Tibial nerve (tissue), 4 donors: ENCODE results near the gene ADSS1. TPM values are rescaled to one million over a fixed set of nuclear protein-coding genes. Genes with fewer than 3 reads are reported as not detected.

Experiments used
- DNase-seq, 2 donors: peaks; one replicate each; pipeline ENCODE4 v3.0.0-alpha.2; 2019; ENCODE audit warnings: low spot score in 2 of 2
- H3K27ac ChIP-seq, 4 donors: fragments of 200-600 bp; sonication (generic) in 3 of 4; one replicate each; pipeline ENCODE4 v1.5.1; 2017 to 2019; ENCODE audit warnings: mild to moderate bottlenecking in 1 of 4
- H3K27me3 ChIP-seq, 2 donors: fragments of 200-600 bp; sonication (generic) in 1 of 2; one replicate each; pipeline versions ENCODE4 v1.5.1 to v1.6.0; 2017 to 2019
- H3K36me3 ChIP-seq, 3 donors: fragments of 200-600 bp; sonication (generic); one replicate each; pipeline ENCODE4 v1.5.1; 2018 to 2019
- H3K4me1 ChIP-seq, 4 donors: fragments of 200-600 bp; sonication (generic) in 3 of 4; one replicate each; pipeline ENCODE4 v1.5.1; 2017 to 2019
- H3K4me3 ChIP-seq, 4 donors: fragments of 200-600 bp; sonication (generic) in 3 of 4; one replicate each; pipeline ENCODE4 v1.5.1; 2017 to 2019; ENCODE audit warnings: mild to moderate bottlenecking in 1 of 4, moderate library complexity in 1 of 4
- H3K9me3 ChIP-seq, 4 donors: fragments of 200-600 bp; sonication (generic) in 3 of 4; one replicate each; pipeline ENCODE4 v1.5.1; 2017 to 2019
- EP300 ChIP-seq, 2 donors: sonication (generic); formaldehyde crosslinking; IDR thresholded peaks; one replicate each; pipeline ENCODE4 v1.6.1; 2017; ENCODE audit warnings: antibody characterized with exemption in 2 of 2, mild to moderate bottlenecking in 1 of 2
- POLR2A ChIP-seq, 2 donors: fragments of 450-650 bp; IDR thresholded peaks; one replicate each; pipeline ENCODE4 v1.6.1; 2017; ENCODE audit warnings: antibody characterized with exemption in 2 of 2, mild to moderate bottlenecking in 2 of 2, moderate library complexity in 2 of 2
- WGBS, 2 donors: methylation state at CpG; one replicate each; pipeline ENCODE4 v1.1.5; 2018; 5-methylcytosine and 5-hydroxymethylcytosine counted together
- total RNA-seq, 4 donors: library from RNA; depleted of rRNA; stranded (reverse); fragments of >200 nt; gene quantifications; one replicate each; pipeline ENCODE4 v1.1.0, GENCODE V29; 2016
- TF ChIP-seq, protein P1 (sequence below), 5 experiments: fragments of 200-600 bp in 3 of 5; fragments of 450-650 bp in 2 of 5; sonication (generic) in 3 of 5; IDR thresholded peaks; one replicate each; pipeline ENCODE4 v1.5.1; 2016 to 2019; ENCODE audit warnings: antibody characterized with exemption in 5 of 5, mild to moderate bottlenecking in 3 of 5, moderate library complexity in 2 of 5

Gene ADSS1
- total RNA-seq, 4 donors from 2014 or later, result 4.8 to 11.4 (median 6.3) TPM

DNA sequence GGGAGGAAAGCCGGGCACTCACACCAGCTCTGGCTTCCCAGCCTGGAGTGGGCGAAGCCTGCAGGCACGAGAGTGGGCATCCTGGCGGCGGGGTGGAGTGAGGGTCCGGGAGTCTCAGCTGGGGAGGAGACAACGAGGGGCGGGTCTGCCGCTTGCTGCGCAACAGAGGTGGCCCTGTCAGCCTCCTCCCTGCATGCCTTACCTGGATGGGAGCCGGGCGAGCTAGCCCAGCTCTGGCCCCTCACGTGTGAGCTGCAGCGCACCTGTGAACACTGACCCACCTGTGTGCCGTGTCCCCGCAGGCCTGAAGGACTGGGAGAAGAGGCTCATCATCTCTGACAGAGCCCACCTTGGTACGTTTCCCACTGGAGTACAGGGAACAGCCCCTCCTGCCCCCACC lies 15.0 kb downstream of the ADSS1 start:
- H3K4me1 ChIP-seq, result peaks cover 0 to 30% (median 27%) of the 10 kb centered on the region in 4 donors
- 90 to 92% methylated on average over 15 to 17 of the region's 17 CpGs for WGBS, 2 donors
- no peak overlapping the region for H3K4me3 ChIP-seq
- H3K27ac ChIP-seq, result no peak overlapping the region
- DNase-seq, result no peak
- peaks cover 0 to 25% (median 0%) of the 10 kb centered on the region in 3 donors for H3K36me3 ChIP-seq
- no peaks in the 10 kb centered on the region for H3K27me3 ChIP-seq
- no peak for TF ChIP-seq EP300 (IDR thresholded peaks at IDR 0.05)
- TF ChIP-seq POLR2A (IDR thresholded peaks at IDR 0.05), result no peak
- TF ChIP-seq, protein P1, sequence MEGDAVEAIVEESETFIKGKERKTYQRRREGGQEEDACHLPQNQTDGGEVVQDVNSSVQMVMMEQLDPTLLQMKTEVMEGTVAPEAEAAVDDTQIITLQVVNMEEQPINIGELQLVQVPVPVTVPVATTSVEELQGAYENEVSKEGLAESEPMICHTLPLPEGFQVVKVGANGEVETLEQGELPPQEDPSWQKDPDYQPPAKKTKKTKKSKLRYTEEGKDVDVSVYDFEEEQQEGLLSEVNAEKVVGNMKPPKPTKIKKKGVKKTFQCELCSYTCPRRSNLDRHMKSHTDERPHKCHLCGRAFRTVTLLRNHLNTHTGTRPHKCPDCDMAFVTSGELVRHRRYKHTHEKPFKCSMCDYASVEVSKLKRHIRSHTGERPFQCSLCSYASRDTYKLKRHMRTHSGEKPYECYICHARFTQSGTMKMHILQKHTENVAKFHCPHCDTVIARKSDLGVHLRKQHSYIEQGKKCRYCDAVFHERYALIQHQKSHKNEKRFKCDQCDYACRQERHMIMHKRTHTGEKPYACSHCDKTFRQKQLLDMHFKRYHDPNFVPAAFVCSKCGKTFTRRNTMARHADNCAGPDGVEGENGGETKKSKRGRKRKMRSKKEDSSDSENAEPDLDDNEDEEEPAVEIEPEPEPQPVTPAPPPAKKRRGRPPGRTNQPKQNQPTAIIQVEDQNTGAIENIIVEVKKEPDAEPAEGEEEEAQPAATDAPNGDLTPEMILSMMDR (IDR thresholded peaks at IDR 0.05), result no peak
- H3K9me3 ChIP-seq, result no peaks in the 10 kb centered on the region

DNA sequence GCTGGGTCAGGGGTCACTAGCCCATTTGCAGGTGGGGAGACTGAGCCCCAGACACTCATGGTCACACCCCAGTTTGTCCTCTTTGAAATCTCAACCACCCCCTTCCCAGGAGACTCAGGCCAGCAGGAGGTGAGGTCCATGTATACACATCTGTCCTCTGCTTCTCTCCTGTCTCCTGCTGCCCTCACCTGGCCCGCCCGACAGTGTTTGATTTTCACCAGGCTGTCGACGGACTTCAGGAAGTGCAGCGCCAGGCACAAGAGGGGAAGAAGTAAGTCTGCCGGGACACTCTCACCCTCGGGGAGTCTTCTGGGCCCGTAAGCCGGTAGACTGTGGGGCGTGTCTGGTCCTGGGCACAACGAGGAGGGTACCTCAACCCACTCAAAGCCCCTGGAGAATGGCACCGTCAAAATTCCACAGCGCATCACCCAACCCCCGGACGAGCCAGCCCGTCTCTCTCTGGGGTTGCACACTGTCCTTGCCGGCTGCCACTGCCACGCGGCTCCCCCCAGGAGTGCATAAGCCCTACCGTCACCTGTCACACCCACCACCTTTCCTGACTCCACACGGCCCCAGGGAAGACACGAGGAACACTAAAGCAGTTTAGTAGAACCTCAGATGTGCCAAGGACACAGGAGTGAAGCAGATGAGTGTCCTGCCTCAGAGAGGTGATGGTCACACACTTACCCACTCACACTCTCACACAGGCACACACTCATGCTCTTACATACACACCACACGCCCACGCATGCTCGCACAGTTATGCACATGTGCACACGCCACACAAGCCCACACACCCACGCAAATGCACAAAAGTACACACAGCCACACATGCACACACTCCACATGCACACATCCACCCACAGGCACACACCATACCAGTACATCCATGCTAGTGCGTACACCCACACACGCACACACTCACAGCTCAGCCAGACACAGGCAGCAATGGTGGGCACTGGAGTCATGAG lies 15.8 kb downstream of the ADSS1 start:
- Histone ChIP-seq H3K4me3 (no peak overlapping the region), H3K27me3 (no peaks in the 10 kb centered on the region), H3K9me3 (no peaks in the 10 kb centered on the region), H3K36me3 (peaks cover 0 to 25% (median 0%) of the 10 kb centered on the region in 3 donors), H3K27ac (no peak overlapping the region), H3K4me1 (peaks cover 0 to 26% (median 23%) of the 10 kb centered on the region in 4 donors)
- no peak for DNase-seq
- 86 to 92% methylated on average over 28 of the region's 29 CpGs for WGBS, 2 donors
- TF ChIP-seq POLR2A (IDR thresholded peaks at IDR 0.05), result no peak

DNA sequence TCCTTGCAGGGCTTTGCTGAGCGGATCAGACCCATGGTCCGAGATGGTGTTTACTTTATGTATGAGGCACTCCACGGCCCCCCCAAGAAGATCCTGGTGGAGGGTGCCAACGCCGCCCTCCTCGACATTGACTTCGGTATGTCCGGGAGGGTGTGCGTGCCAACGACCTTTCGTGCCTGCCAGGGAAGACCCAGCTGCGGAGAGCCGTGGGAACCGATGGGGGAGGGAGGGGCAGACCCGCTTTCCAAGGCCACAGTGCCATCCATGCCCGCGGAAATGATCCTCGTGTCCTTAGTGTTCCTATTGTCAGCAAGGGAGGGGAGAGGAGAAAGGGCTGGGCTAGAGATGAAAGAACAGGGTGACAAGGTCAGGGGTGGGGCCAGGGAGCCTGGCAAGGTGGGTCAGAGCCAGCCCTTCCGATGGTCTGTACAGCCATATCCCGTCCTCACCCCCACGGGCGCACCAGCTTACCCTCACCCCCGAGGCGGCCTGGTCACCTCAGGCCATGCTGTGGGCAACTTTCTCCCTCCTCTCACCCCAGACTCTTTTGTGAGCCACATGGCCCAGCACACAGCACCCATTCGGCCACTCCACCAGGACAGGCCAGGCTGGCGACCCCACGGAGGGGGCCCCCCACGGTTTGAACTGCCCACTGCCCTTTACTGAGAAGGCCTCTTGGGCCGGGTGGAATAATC lies 17.2 kb downstream of the ADSS1 start:
- Histone ChIP-seq H3K4me1 (peaks cover 0 to 22% (median 19%) of the 10 kb centered on the region in 4 donors), H3K27me3 (no peaks in the 10 kb centered on the region), H3K36me3 (peaks cover 0 to 25% (median 0%) of the 10 kb centered on the region in 3 donors), H3K27ac (no peak overlapping the region), H3K4me3 (no peak overlapping the region), H3K9me3 (no peaks in the 10 kb centered on the region)
- 88 to 89% methylated on average over 26 to 28 of the region's 29 CpGs for WGBS, 2 donors
- TF ChIP-seq POLR2A (IDR thresholded peaks at IDR 0.05), result no peak
- TF ChIP-seq EP300 (IDR thresholded peaks at IDR 0.05), result no peak
- TF ChIP-seq, protein P1 (IDR thresholded peaks at IDR 0.05), result no peak
- DNase-seq, result no peak

DNA sequence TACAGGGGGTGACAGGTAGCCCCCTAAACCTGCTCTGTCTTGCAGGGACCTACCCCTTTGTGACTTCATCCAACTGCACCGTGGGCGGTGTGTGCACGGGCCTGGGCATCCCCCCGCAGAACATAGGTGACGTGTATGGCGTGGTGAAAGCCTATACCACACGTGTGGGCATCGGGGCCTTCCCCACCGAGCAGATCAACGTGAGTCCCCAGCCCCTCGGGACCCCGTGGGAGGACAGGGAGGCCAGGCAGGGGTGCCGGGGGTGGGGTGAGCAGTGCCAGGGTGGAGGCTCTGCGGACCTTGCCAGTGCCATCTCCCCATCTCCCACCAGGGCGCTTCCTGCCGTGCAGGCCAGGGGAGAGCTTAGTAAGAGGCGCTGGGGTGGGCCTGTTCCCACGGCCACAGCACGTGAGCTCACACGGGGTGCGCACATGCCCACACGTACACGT lies 17.8 kb downstream of the ADSS1 start:
- no peaks in the 10 kb centered on the region for H3K27me3 ChIP-seq
- H3K9me3 ChIP-seq, result no peaks in the 10 kb centered on the region
- DNase-seq, result no peak
- peaks cover 0 to 20% (median 17%) of the 10 kb centered on the region in 4 donors for H3K4me1 ChIP-seq
- TF ChIP-seq EP300 (IDR thresholded peaks at IDR 0.05) (no peak), POLR2A (IDR thresholded peaks at IDR 0.05) (no peak)
- TF ChIP-seq, protein P1 (IDR thresholded peaks at IDR 0.05), result no peak
- no peak overlapping the region for H3K27ac ChIP-seq
- H3K4me3 ChIP-seq, result no peak overlapping the region
- H3K36me3 ChIP-seq, result peaks cover 0 to 25% (median 0%) of the 10 kb centered on the region in 3 donors
- 89 to 91% methylated on average over 13 to 17 of the region's 23 CpGs for WGBS, 2 donors

DNA sequence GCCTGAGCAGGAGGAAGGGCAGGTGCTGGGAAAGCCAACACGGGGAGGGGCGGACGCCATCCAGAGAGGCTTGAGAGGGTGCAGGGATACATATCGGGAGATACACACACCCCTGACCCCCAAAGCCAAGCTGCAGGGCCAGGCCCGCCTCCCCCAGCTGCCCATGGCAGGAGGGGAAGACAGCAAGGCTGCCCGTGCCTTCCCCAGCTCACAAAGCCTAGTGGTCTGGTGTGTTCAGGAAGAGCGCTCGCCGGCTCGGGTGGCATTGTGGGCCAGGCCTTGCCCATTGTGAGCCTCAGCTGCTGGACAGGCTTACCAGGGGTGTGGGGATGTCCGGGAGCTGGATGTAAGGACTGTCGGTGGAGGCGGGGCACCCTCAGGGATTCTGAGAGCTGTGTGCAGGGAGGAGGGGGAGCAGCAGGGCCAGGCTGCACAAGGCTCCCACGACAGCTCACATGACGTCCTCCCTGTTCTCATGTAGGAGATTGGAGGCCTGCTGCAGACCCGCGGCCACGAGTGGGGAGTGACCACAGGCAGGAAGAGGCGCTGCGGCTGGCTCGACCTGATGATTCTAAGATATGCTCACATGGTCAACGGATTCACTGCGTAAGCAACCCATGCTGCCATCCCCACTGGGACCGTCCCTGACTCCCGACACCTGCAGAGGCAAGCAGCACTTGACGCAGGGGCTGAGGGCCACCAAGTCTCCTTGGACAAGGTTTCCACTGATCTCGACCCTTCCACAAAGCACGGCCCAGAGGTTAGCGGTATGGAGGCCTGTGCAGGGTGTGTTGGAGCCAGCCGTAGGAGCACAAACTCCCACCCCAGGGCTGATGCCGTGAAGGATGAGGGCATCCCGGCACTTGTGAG lies 18.8 kb downstream of the ADSS1 start:
- no peaks in the 10 kb centered on the region for H3K27me3 ChIP-seq
- no peaks in the 10 kb centered on the region for H3K9me3 ChIP-seq
- no peak for DNase-seq
- 86% methylated on average over 29 to 32 of the region's 32 CpGs for WGBS, 2 donors
- H3K4me3 ChIP-seq, result no peak overlapping the region
- peaks cover 0 to 22% (median 16%) of the 10 kb centered on the region in 4 donors for H3K4me1 ChIP-seq
- TF ChIP-seq POLR2A (IDR thresholded peaks at IDR 0.05), result no peak
- TF ChIP-seq, protein P1 (IDR thresholded peaks at IDR 0.05), result no peak
- TF ChIP-seq EP300 (IDR thresholded peaks at IDR 0.05), result no peak
- H3K36me3 ChIP-seq, result peaks cover 0 to 25% (median 0%) of the 10 kb centered on the region in 3 donors
- H3K27ac ChIP-seq, result no peak overlapping the region
